ENCODE measurements around the gene FIS1. TPM values are rescaled to one million over a fixed set of nuclear protein-coding genes. Genes with fewer than 3 reads are reported as not detected.

FIS1 gene
- total RNA-seq, 1 experiment from 2014 or later, result 114 TPM

DNA sequence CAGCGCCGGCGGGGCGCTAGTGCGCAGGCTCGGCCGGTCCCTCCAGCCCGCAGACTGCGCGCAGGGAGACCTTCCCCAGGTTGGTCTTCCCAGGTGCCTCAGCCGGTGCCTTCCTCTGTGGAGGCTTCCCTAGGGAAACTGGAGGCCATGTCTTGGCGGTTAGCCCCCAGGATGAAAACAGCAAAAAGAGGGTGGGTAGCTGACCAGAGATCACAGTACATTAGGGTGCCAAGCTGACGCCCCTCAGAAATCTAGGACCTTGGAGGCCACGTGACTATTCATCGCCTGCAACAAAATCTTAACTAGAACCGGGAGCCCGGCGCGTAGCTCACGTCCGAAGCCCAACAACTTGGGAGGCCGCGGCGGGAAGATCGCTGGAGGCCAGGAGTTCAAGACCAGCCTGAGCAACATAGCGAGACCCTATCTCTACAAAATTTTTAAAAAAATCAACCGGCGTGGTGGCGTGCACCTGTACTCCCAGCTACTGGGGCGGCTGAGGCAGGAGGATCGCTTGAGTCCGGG is 327 bp upstream of the FIS1 start:
- CTCF ChIA-PET, result interaction anchor here (0.8 to 2.5 kb wide), 8 partner anchors 25 to 102 kb away, joined by 3 to 38 read pairs (median 4); partner anchors contain the start of genes PLOD3 and ZNHIT1
- no peaks in the 10 kb centered on the region for H3K9me2 ChIP-seq (ENCODE audit: insufficient read depth)
- DNase-seq (ENCODE audit: low read depth, low spot score) (no peak), ATAC-seq (no peak)
- TF ChIP-seq POLR2A (IDR thresholded peaks at IDR 0.05; ENCODE audit: borderline replicate concordance, extremely low read depth, insufficient read depth, insufficient read length) (peak; percentile 43), YY1 (IDR thresholded peaks at IDR 0.05; ENCODE audit: extremely low read depth, insufficient replicate concordance, low read depth, low read length) (peak; percentile 34), POLR2AphosphoS5 (IDR thresholded peaks at IDR 0.05; ENCODE audit: low read depth, low read length) (peak; percentile 21), MAX (IDR thresholded peaks at IDR 0.05) (no peak)
- H3K4me1 ChIP-seq (ENCODE audit: control insufficient read depth in 1 of 2, insufficient read depth in 2 of 2, low read length in 2 of 2), result peaks cover 14 to 23% of the 10 kb centered on the region in 2 experiments
- peak overlapping the region; percentile 86 for H3K9ac ChIP-seq (ENCODE audit: low read length)
- no peaks in the 10 kb centered on the region for H3K27me3 ChIP-seq (ENCODE audit: insufficient read depth, low read length)
- no peak overlapping the region for H2AFZ ChIP-seq (ENCODE audit: low read depth, low read length, poor library complexity, severe bottlenecking)
- no peaks in the 10 kb centered on the region for H4K20me1 ChIP-seq (ENCODE audit: insufficient read depth)
- POLR2A ChIA-PET, result interaction anchor here (0.6 to 2.9 kb wide), 3 partner anchors 27 to 82 kb away, joined by 3 to 11 read pairs (median 4); partner anchors contain the start of genes PLOD3 and ZNHIT1
- H3K9me3 ChIP-seq (ENCODE audit: control insufficient read depth in 1 of 2, insufficient read depth in 1 of 2, low read depth in 1 of 2, low read length in 2 of 2), result no peaks in the 10 kb centered on the region
- TSS peak; percentile 83 for BruUV-seq (replicated peaks)
- RAD21 ChIA-PET (ENCODE audit: low non-redundant PET in 1 of 2, low total read pairs in 2 of 2, uncharacterized antibody in 2 of 2, unreplicated experiment in 2 of 2), result interaction anchor here in 1 of 2 experiments (0.6 to 2.0 kb wide), 2 partner anchors 101 to 106 kb away, joined by 4 to 6 read pairs; no protein-coding TSS in a partner anchor
- peak overlapping the region; percentile 98 for H3K4me2 ChIP-seq (ENCODE audit: low read length)
- intact Hi-C loops (cut with micrococcal nuclease), result no loop called here
- peaks cover 5 to 9% of the 10 kb centered on the region in 2 experiments for H3K36me3 ChIP-seq (ENCODE audit: control insufficient read depth in 1 of 2, insufficient read depth in 2 of 2, low read length in 2 of 2)
- peaks cover 73% of the 10 kb centered on the region for H3K79me2 ChIP-seq (ENCODE audit: insufficient read depth, low read length)
- H3K27ac ChIP-seq (ENCODE audit: low read depth, low read length), result peak overlapping the region; percentile 89
- peak overlapping the region; percentile 99 to 100 for H3K4me3 ChIP-seq (replicated peaks in 1 of 2; ENCODE audit: low read depth in 1 of 2, low read length in 2 of 2)

- Histone ChIP-seq H3K36me3 (ENCODE audit: control insufficient read depth in 1 of 2, insufficient read depth in 2 of 2, low read length in 2 of 2) (peaks cover 5 to 9% of the 10 kb centered on the region in 2 experiments; a peak in 3 of 4 replicates), H3K4me2 (ENCODE audit: low read length) (peak overlapping the region; percentile 98), H3K4me1 (ENCODE audit: control insufficient read depth in 1 of 2, insufficient read depth in 2 of 2, low read length in 2 of 2) (peaks cover 14 to 22% of the 10 kb centered on the region in 2 experiments), H3K9me3 (ENCODE audit: control insufficient read depth in 1 of 2, insufficient read depth in 1 of 2, low read depth in 1 of 2, low read length in 2 of 2) (no peaks in the 10 kb centered on the region), H3K4me3 (replicated peaks in 1 of 2; ENCODE audit: low read depth in 1 of 2, low read length in 2 of 2) (peak overlapping the region; percentile 99 to 100), H3K27me3 (ENCODE audit: insufficient read depth, low read length) (no peaks in the 10 kb centered on the region), H3K79me2 (ENCODE audit: insufficient read depth, low read length) (peaks cover 59% of the 10 kb centered on the region), H2AFZ (ENCODE audit: low read depth, low read length, poor library complexity, severe bottlenecking) (no peak overlapping the region), H3K9ac (ENCODE audit: low read length) (peak overlapping the region; percentile 86), H3K27ac (ENCODE audit: low read depth, low read length) (peak overlapping the region; percentile 89), H4K20me1 (ENCODE audit: insufficient read depth) (no peaks in the 10 kb centered on the region), H3K9me2 (ENCODE audit: insufficient read depth) (no peaks in the 10 kb centered on the region)
- intact Hi-C loops (cut with micrococcal nuclease), result loop anchor here (1.0 kb wide), 1 partner anchor 100 kb away; no protein-coding TSS in a partner anchor
- ATAC-seq (no peak), DNase-seq (ENCODE audit: low read depth, low spot score) (no peak)
- BruUV-seq (replicated peaks), result no TSS peak
- ChIA-PET POLR2A (interaction anchor here (0.7 to 2.9 kb wide), 5 partner anchors 9 to 100 kb away, joined by 3 to 11 read pairs (median 3); partner anchors contain the start of genes PLOD3 and ZNHIT1), RAD21 (ENCODE audit: low non-redundant PET in 1 of 2, low total read pairs in 2 of 2, uncharacterized antibody in 2 of 2, unreplicated experiment in 2 of 2) (interaction anchor here in 1 of 2 experiments (2.0 kb wide), 1 partner anchor 100 kb away, joined by 6 read pairs; no protein-coding TSS in a partner anchor), CTCF (interaction anchor here (0.8 to 2.5 kb wide), 13 partner anchors 8 to 149 kb away, joined by 3 to 38 read pairs (median 4); partner anchors contain the start of genes PLOD3 and ZNHIT1)
- TF ChIP-seq POLR2A (IDR thresholded peaks at IDR 0.05; ENCODE audit: borderline replicate concordance, extremely low read depth, insufficient read depth, insufficient read length) (no peak), CEBPB (IDR thresholded peaks at IDR 0.05; ENCODE audit: low read depth) (no peak), JUND (IDR thresholded peaks at IDR 0.05) (no peak), REST (IDR thresholded peaks at IDR 0.05; ENCODE audit: low read depth) (no peak), CBX3 (IDR thresholded peaks at IDR 0.05; ENCODE audit: low read depth) (no peak), ZFX (IDR thresholded peaks at IDR 0.05) (no peak), SP1 (IDR thresholded peaks at IDR 0.05; ENCODE audit: low read depth) (no peak), EGR1 (IDR thresholded peaks at IDR 0.05; ENCODE audit: low read depth) (no peak), ELF1 (IDR thresholded peaks at IDR 0.05; ENCODE audit: borderline replicate concordance, low read depth) (no peak)
- TF ChIP-seq, protein P1, sequence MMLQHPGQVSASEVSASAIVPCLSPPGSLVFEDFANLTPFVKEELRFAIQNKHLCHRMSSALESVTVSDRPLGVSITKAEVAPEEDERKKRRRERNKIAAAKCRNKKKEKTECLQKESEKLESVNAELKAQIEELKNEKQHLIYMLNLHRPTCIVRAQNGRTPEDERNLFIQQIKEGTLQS (IDR thresholded peaks at IDR 0.05), result no peak
Observed at GRCh38 chr7:101243646-101244374, 1.1 kb downstream of the FIS1 start.
